Measurements from ENCODE around the gene ZNF423.

ZNF423 gene

GRCh38 chr16:49749816-49750215 lies 106.1 kb downstream of the ZNF423 start:
- DNase-seq (ENCODE audit: low read depth): no peak

GRCh38 chr16:49748322-49748721 lies 107.6 kb downstream of the ZNF423 start:
- no peak for DNase-seq (ENCODE audit: low read depth)

- DNase-seq (ENCODE audit: low read depth): no peak
These were observed 108.3 kb downstream of the ZNF423 start for GRCh38 chr16:49747654-49748053.

- no peak for DNase-seq (ENCODE audit: low read depth)
These were observed 109.4 kb downstream of the ZNF423 start for GRCh38 chr16:49746545-49746944.

GRCh38 chr16:49745311-49745747 lies 110.6 kb downstream of the ZNF423 start:
- no peak for DNase-seq (ENCODE audit: low read depth)

- no peak for DNase-seq (ENCODE audit: low read depth)
These were observed 111.4 kb downstream of the ZNF423 start for GRCh38 chr16:49744244-49745220.

DNA sequence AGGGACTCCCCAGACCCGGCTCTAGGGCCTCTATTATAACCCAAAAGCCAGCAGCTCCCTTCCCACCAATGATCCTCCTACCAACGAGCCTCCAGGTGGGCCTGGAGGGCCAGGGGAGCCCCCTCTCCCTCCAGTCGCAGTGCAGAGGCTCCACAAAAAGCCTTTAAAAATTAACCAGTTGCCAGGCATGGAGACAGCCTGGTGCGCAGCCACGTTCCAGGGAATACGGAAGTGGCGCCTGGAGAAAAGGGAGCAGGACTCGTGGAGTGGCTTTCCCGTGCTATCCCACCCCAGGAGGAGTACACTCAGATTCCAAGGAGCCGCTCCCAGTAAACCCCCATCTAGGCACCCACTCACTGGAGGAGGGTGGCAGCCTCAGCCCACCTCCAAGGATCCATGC lies 112.3 kb downstream of the ZNF423 start:
- no peak for DNase-seq (ENCODE audit: low read depth)

DNA sequence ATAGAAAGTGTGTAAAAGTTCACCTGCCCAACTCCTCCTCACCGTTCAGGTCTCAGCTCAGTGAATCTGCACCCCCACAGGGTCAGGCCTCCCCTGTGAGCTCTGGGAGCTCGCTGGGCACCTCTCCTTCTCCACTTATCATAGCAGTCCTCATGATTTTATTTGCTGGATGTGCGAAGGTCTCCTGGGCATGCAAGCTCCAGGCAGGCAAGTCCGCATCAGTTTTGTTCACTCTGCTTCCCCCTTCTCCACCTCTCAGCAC lies 112.8 kb downstream of the ZNF423 start:
- DNase-seq (ENCODE audit: low read depth): no peak

GRCh38 chr16:49742428-49743202 lies 113.3 kb downstream of the ZNF423 start:
- no peak for DNase-seq (ENCODE audit: low read depth)

DNA sequence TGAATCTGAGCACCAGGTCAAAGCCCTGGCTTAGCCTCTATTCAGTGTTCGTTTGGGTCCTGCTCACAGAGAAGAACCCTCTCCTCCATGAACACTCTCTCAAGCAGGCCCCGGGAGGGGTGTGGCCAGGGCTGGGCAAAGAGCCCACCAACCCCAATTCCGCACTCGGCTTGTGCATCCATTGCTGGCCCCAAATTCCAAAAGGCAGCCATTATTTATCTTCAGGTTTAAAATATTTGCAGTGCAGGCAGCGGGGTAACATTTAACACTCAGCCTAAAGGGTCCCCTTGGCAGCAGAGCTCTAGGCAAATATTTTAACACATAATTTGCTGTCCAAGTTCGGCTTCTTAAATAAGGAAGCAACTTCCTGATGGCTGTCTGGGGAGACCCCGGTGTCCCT lies 115.7 kb downstream of the ZNF423 start:
- DNase-seq (ENCODE audit: low read depth): no peak

DNA sequence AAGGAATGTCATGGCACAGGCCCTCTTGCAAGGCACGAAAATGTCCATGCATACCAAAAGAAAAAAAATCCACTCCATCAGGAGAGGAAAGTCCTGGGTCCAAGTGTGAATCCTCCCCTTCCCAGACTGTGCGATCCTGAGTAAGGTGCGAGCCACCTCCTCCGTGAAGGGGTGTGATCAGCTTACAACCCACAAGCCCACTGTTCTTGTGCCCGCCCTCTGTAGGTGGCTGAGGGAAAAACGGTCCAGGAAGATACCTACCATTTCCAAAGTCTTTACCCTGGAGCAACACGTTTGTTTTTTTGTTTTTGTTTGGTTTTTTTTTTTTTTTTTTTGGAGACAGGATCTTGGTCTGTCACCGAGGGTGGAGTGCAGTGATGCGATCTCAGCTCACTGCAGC lies 116.5 kb downstream of the ZNF423 start:
- DNase-seq (ENCODE audit: low read depth): no peak

- no peak for DNase-seq (ENCODE audit: low read depth)
These were observed 117.1 kb downstream of the ZNF423 start for GRCh38 chr16:49738832-49739231.

GRCh38 chr16:49738001-49738400 lies 117.9 kb downstream of the ZNF423 start:
- DNase-seq (ENCODE audit: low read depth): no peak

DNA sequence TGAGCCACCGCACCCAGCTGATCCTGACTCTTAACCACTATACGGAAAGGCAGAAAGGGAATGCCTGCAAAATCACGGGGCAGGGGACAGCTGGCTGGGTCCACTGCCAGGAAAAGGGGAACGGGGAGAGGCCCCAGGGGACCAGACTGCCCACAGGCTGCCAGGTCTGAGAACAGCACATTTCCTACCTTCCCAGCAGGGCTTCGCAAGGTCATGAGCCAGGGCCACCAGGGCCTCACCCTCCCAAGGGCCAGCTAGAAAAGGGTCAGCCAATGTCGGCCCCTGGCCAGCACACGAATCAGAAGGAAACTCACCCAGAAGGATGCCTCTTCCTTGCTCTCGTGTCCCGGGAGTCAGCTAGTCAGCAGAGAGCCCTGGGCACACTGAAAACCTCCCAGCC lies 118.4 kb downstream of the ZNF423 start:
- no peak for DNase-seq (ENCODE audit: low read depth)

- no peak for DNase-seq (ENCODE audit: low read depth)
These were observed 121.6 kb downstream of the ZNF423 start for GRCh38 chr16:49734331-49734730.

DNA sequence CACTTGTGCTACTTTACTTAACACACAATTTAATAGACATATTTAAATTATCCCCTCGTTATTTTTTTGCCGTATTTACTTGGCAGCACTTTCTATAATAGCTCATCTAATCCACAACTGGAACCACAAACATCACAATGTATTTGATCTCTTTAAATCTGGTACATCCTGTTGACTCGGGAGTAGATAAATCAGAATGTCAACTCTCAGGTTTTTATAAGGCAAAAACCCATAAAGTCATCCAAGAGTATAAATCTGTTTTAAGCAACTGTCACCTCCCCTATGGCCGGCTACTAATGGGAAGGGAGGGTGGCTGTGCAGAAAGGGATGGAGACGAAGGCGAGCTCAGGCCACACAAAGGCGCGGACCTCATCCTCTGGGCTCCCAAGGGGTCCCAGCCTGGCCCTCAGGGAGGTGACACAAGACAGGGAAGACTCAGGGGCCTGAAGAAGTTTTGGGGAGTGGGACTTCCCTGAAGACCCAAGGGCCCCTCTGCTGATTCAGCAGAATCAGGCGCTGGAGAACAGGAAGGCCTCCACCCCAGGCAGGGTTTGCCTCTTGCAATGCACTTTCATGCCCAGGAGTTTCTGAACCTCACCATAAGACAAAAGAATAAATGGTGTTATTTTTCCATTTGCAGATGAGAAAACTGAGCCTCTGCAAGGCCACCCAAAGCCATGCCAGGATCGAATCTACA lies 122.5 kb downstream of the ZNF423 start:
- no peak for DNase-seq (ENCODE audit: low read depth)

GRCh38 chr16:49731911-49732310 lies 124.0 kb downstream of the ZNF423 start:
- DNase-seq (ENCODE audit: low read depth): no peak

- no peak for DNase-seq (ENCODE audit: low read depth)
These were observed 125.1 kb downstream of the ZNF423 start for GRCh38 chr16:49730772-49731171.

- no peak for DNase-seq (ENCODE audit: low read depth)
These were observed 128.3 kb downstream of the ZNF423 start for GRCh38 chr16:49727611-49728010.

DNA sequence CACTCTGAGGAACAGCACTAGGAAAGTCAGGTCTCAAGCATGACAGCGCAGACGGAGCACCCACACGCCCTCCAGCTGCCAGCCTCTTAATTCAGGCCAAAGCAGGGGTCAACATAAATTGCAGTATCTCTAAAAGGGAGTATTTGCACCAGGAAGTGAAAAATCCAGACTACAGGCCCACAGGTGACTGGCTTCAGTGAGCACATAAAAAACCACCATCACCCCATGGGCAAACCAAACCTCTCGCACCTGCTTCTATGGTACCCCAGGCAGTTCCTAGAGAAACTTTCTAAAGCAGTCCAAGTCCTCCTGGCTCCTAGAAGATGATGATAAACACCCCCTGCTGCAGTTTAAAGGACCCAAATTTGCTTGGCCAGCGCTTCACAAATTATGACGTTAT lies 129.8 kb downstream of the ZNF423 start:
- no peak for DNase-seq (ENCODE audit: low read depth)

DNA sequence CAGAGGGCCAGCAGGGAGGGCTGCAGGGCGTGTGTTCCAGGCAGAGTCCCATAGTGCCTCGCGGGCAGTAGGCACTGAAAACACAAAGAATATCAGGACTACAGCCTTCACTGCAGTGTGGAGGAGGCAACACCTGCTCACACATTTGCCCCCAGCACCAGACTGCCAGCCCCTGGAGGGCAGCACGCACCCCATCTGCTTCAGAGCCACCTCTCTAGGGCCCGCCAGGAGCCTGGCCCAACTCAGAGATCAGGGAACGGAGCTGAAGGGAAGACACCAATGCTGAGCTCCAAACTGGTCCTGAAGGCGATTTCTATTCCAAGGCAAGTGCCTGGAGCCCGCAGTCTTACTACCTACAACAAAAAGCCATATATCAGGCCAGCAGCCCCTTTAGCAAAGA lies 130.3 kb downstream of the ZNF423 start:
- no peak for DNase-seq (ENCODE audit: low read depth)

- no peak for DNase-seq (ENCODE audit: low read depth)
These were observed 131.1 kb downstream of the ZNF423 start for GRCh38 chr16:49724774-49725173.

DNA sequence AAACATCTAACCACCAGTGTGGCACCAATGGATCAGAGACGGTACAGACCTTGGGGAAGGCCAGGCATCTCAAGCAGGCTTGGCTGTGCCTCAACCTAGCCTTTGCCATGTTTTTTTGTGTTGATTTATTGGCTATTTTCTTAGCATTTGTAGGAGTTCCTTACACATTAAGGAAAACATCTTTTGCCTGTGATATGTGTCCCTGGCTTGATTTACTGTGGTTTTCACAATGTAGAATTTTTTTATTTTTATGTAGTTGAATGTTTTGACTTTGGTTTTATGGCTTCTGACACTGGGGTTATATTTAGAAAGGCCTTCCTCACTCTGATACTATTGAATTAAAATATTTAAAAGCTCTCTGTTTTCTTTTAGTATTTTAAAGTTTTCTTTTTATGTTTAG lies 132.6 kb downstream of the ZNF423 start:
- DNase-seq (ENCODE audit: low read depth): no peak
